Stimulated activated CD8-positive, alpha-beta memory T cell treated with anti-CD3 and anti-CD28 coated beads, Interleukin-4, amount 100 ng/mL, for 48 hours (primary cell): Measurements from ENCODE around the gene CUL9.

Experiments
- DNase-seq: peaks from one replicate; pipeline ENCODE4 v3.0.0-alpha.2; 2020

CUL9 gene

GRCh38 chr6:43258180-43258579, 76.2 kb downstream of the CUL9 start:
- DNase-seq = no peak

GRCh38 chr6:43258807-43259686, 77.1 kb downstream of the CUL9 start:
- DNase-seq = no peak

- no peak for DNase-seq
Observed at GRCh38 chr6:43260791-43261190, 78.8 kb downstream of the CUL9 start.

- no peak for DNase-seq
Observed at GRCh38 chr6:43261198-43261597, 79.2 kb downstream of the CUL9 start.

DNA sequence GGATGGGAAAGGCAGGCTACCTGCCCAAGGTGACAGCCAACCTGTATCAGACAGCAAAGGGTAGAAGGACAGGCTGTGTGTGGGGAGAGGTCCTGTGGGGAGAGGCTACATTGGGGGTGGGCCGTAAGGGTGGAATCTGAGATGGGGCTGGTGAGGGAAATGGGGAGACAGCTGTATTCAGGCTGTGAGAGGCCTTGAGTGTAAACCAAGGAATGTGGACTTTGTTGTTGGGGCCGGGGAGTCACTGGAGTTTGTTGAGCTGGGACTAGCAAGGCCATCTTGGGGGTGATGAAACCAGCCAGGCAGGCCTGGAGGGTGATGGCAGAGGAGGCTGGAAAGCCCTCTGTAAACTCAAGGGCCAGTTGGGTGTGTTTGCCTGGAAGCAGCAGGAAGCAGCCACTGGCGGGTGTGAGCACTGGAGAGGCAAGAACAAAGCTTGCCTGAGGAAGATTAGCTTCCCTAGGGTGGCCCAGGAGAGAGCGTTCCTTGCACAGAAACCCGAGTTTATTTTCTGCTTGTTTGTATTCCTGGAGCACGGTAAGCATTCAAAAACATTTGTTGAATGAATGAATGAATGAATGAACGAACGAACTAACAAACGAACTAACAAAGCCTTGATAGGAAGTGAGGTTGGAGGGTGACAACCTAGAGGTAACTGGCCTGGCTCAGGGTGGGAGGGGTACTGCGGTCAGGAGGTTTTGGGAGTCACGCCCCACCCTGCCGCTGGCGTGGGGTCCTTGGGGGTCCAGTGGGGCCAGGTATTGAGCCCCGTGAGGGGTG, 80.2 kb downstream of the CUL9 start:
- no peak for DNase-seq

GRCh38 chr6:43262780-43263313, 80.9 kb downstream of the CUL9 start:
- no peak for DNase-seq

DNA sequence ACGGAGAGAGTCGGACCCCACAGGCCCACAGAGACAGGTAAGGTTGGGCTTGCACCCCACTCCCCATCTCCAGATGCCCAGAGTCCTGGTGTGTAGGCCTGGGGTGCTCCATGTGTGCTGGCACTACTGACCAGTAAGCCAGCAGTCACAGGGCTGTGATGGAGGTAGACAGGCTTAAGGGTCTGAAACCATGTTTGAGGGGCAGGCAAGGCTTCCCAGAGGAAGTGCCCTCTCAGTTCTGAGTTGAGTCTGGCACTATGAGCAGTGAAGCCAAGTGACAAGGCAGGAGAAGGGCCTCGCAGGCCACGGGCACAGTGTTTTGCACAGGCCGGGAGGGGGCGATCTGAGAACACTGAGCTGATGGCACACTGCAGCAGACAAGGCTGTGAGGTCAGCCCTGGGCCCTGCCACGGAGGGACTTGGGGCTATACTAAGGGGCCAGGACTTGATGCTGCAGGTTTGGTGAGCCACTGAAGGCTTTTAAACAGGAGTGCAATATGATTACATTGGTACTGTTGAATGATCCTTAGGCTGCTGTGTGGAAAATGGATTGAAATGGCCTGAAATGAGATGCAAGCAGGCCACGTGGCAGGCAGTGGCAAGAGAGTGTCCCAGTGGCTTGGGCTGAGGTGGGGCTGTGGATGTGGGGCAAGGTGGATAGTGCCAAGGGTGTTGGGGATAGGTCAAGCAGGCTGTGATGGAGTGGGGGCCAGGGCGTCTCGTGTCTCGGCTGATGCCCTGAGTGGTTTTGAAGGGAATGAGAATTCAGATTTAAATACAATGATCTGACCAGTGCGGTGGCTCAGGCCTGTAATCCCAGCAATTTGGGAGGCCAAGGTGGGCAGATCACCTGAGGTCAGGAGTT, 81.5 kb downstream of the CUL9 start:
- peak; percentile 85 for DNase-seq

DNA sequence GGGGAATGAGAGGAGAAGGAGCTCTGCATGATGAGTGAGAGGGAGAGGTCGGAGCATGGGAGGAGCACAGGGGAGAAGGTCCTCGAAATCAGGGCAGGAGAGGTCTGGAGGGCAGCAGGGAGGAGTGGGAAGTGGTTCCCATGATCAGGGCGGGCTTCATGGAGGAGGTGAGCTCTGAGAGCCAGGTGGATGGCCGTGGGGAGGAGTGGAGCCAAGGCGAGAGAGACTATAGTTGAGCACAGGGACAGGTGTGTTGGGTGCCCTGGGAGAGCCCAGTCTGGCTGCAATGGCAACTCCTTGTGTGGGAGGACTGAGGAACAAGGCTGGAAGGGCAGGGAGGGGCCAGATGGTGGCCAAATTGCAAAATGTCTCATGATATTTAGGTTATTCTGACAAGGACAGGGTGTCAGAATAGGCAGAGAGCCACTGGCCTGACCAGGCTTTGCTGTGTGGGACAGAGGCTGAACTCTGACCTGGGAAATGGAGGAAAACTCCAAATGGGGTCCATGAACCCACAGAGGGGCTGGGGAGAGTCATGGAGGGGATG, 82.7 kb downstream of the CUL9 start:
- DNase-seq = no peak

DNA sequence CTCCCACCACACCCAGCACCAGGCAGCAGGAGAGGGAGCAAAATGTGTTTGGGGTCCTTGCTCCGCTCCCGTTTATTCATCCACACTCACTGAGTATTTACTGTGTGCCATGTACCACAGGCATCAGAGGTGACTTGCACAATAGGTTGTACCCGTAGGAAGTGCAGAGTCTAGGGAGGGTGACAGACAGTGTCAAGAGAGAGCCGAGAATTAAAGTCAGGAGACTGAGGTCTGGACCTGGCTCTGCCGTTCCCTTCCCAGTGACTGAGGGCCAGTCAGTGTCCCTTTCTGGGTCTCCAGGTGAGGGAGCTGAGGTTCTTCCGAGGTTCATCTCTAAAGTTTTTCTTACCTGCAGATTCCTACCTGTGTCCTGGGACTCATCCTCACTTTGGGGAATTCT, 83.6 kb downstream of the CUL9 start:
- DNase-seq = no peak

GRCh38 chr6:43267619-43268354, 85.8 kb downstream of the CUL9 start:
- DNase-seq = no peak

GRCh38 chr6:43268355-43268700, 86.3 kb downstream of the CUL9 start:
- no peak for DNase-seq

GRCh38 chr6:43268782-43269272, 86.8 kb downstream of the CUL9 start:
- no peak for DNase-seq

- peak; percentile 66 for DNase-seq
Observed at GRCh38 chr6:43269273-43270007, 87.4 kb downstream of the CUL9 start.

- DNase-seq = no peak
Observed at GRCh38 chr6:43271103-43271815, 89.3 kb downstream of the CUL9 start.

- no peak for DNase-seq
Observed at GRCh38 chr6:43271944-43272343, 89.9 kb downstream of the CUL9 start.

DNA sequence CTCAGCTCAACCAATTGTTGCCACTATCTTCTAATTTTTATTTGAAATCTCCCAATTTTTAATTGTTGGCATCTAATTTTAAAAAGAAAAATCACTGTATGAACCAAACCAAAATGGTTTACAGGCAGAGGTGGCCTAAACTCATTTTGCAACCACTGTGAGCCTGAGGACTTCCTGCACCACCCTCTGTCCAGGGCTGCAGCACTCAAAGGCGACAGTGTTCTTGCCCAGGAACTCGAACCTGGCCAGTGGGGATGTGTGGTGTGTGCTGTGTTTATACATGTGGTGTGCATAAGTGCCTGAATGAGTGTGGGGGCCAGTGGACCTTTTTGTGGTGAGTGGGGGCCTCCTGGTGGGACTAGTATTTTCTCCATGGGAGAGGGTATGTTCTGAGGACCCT, 91.7 kb downstream of the CUL9 start:
- DNase-seq = no peak
